MCF 10A (cell line): ENCODE measurements around the gene UBE2V1. TPM values are rescaled to one million over a fixed set of nuclear protein-coding genes. Genes with fewer than 3 reads are reported as not detected.

Experiments used
- BruUV-seq: library from RNA; stranded (reverse); fragments of 400-500 nt; replicated peaks from 2 replicates; lab custom pipeline; 2021; lab: Mats Ljungman, UMichigan
- CTCF ChIA-PET: fragments of 300-600 bp; sonication (Branson Sonifier 250); formaldehyde crosslinking; extraction: SDS; loops from one replicate; lab custom pipeline; 2021; ENCODE audit warnings: antibody characterized with exemption, inconsistent platforms; lab: Yijun Ruan, JAX
- POLR2A ChIA-PET: fragments of 300-600, 350-650 bp; sonication (Branson Sonifier 250); formaldehyde crosslinking; extraction: SDS; loops from one replicate; lab custom pipeline; 2020; ENCODE audit warnings: antibody characterized with exemption, inconsistent platforms; lab: Yijun Ruan, JAX
- DNase-seq: peaks from one replicate; pipeline ENCODE4 v3.0.0-alpha.2; 2018; ENCODE audit not compliant: unreplicated experiment
- H3K27ac Mint-ChIP-seq: one replicate; pipeline ENCODE4 v1.8.0; 2022; ENCODE audit warnings: mild to moderate bottlenecking, low read depth, mixed read lengths; ENCODE audit not compliant: unreplicated experiment
- H3K27me3 Mint-ChIP-seq: one replicate; pipeline ENCODE4 v1.8.0; 2022; ENCODE audit warnings: mixed read lengths; ENCODE audit not compliant: insufficient read depth, unreplicated experiment
- H3K36me3 Mint-ChIP-seq: one replicate; pipeline ENCODE4 v1.8.0; 2022; ENCODE audit warnings: mild to moderate bottlenecking, moderate library complexity, mixed read lengths; ENCODE audit not compliant: insufficient read depth, unreplicated experiment
- H3K4me1 Mint-ChIP-seq: one replicate; pipeline ENCODE4 v1.8.0; 2022; ENCODE audit warnings: mixed read lengths; ENCODE audit not compliant: insufficient read depth, unreplicated experiment
- H3K4me3 Mint-ChIP-seq: one replicate; pipeline ENCODE4 v1.8.0; 2022; ENCODE audit warnings: mild to moderate bottlenecking, moderate library complexity, mixed read lengths; ENCODE audit not compliant: unreplicated experiment
- H3K9me3 Mint-ChIP-seq: one replicate; pipeline ENCODE4 v1.8.0; 2022; ENCODE audit warnings: mixed read lengths; ENCODE audit not compliant: unreplicated experiment
- intact Hi-C: fragments of 100-400 bp; cut with micrococcal nuclease; formaldehyde crosslinking; loops from 2 replicates; pipeline ENCODE4 v1.14.1; 2022
- total RNA-seq: library from RNA; stranded (reverse); gene quantifications from 2 replicates; pipeline ENCODE4 v1.2.3, GENCODE V29; 2022
- TF ChIP-seq, protein P1 (sequence below): fragments of 200-600 bp; IDR thresholded peaks from one replicate; pipeline ENCODE4 v1.8.0; 2022; ENCODE audit warnings: antibody characterized with exemption, mild to moderate bottlenecking; ENCODE audit not compliant: unreplicated experiment

Gene UBE2V1
- total RNA-seq, 1 experiment from 2014 or later: 99.5 TPM

DNA sequence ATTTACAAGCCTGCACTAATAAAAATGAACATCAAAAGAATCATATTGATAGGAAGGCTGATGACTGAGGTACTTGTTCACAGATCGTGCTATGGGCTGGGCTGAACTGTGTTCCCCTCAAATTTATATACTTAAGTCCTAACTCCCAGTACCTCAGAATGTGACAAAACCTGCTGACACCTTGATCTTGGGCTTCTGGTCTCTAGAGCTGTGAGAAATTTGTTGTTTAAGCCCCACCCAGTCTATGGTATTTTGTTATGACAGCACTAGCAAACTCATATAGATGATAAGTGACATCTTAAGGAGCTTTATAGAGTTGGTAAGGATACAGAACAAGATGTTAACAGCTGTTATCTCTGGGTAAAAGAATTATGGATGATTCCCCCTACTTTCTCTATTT lies 13.8 kb downstream of the UBE2V1 start:
- CTCF ChIA-PET: interaction anchor here (0.6 to 6.7 kb wide), 8 partner anchors 9 to 162 kb away, joined by 3 to 60 read pairs (median 5); no protein-coding TSS in a partner anchor
- no TSS peak for BruUV-seq

DNA sequence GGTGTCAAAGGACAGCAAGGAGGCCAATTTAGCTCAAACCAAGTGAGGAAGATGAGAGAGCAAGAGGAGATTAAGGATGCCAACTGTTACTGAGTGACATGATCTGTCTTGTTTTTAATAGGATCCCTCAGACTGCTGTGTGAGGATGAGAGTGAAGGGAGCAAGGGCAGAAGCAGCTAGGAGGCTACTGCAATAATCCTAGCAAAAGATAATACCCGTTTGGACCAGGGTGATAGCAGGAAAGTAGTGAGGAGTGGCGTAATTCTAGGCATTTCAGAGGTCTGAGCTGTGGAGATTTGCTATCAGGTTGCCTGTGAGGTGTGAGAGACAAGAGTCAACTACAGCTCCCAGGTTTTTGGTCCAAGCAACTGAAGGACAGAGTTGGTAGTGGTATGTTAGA lies 14.7 kb downstream of the UBE2V1 start:
- H3K4me3 Mint-ChIP-seq: no peak overlapping the region
- BruUV-seq: no TSS peak
- TF ChIP-seq, protein P1, sequence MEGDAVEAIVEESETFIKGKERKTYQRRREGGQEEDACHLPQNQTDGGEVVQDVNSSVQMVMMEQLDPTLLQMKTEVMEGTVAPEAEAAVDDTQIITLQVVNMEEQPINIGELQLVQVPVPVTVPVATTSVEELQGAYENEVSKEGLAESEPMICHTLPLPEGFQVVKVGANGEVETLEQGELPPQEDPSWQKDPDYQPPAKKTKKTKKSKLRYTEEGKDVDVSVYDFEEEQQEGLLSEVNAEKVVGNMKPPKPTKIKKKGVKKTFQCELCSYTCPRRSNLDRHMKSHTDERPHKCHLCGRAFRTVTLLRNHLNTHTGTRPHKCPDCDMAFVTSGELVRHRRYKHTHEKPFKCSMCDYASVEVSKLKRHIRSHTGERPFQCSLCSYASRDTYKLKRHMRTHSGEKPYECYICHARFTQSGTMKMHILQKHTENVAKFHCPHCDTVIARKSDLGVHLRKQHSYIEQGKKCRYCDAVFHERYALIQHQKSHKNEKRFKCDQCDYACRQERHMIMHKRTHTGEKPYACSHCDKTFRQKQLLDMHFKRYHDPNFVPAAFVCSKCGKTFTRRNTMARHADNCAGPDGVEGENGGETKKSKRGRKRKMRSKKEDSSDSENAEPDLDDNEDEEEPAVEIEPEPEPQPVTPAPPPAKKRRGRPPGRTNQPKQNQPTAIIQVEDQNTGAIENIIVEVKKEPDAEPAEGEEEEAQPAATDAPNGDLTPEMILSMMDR: no peak
- no peaks in the 10 kb centered on the region for H3K9me3 Mint-ChIP-seq
- intact Hi-C loops: no loop called here
- H3K36me3 Mint-ChIP-seq: peaks cover 55% of the 10 kb centered on the region
- ChIA-PET POLR2A (interaction anchor here (0.6 to 9.1 kb wide), 10 partner anchors 7 to 114 kb away, joined by 3 to 104 read pairs (median 4); partner anchors contain the start of gene UBE2V1), CTCF (interaction anchor here (0.6 to 6.7 kb wide), 7 partner anchors 12 to 511 kb away, joined by 5 to 60 read pairs (median 7); no protein-coding TSS in a partner anchor)
- peaks cover 31% of the 10 kb centered on the region for H3K4me1 Mint-ChIP-seq
- DNase-seq: no peak
- no peaks in the 10 kb centered on the region for H3K27me3 Mint-ChIP-seq
- peak overlapping the region; percentile 29 for H3K27ac Mint-ChIP-seq

More for the DNA sequence above, 13.8 kb downstream of the UBE2V1 start:
- intact Hi-C loops: no loop called here
- POLR2A ChIA-PET: interaction anchor here (0.9 to 9.1 kb wide), 7 partner anchors 8 to 67 kb away, joined by 3 to 104 read pairs (median 5); partner anchors contain the start of gene UBE2V1
- peaks cover 51% of the 10 kb centered on the region for H3K36me3 Mint-ChIP-seq
- H3K4me1 Mint-ChIP-seq: peaks cover 38% of the 10 kb centered on the region
- TF ChIP-seq, protein P1: no peak
- H3K4me3 Mint-ChIP-seq: no peak overlapping the region
- no peaks in the 10 kb centered on the region for H3K27me3 Mint-ChIP-seq
- peak overlapping the region; percentile 35 for H3K27ac Mint-ChIP-seq
- no peak for DNase-seq
- H3K9me3 Mint-ChIP-seq: no peaks in the 10 kb centered on the region

DNA sequence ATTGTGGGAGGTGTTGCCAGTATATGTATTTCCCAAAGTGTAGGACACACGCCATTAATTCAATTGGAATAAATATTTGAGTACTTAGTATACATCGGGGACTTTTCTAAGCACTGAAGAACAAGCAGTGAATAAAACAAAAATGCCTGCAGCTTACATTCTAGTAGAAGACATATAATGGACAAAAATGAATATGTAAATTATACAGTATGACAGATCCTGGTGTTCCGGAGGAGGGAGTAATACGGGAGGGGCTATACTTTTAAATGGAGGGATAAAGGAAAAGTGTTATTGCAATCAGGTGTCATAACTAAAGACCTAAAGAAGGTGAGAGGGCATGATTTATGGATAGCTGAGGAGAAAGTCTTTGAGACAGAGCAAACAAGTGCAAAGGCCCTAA lies 15.1 kb downstream of the UBE2V1 start:
- CTCF ChIA-PET: interaction anchor here (1.4 to 6.7 kb wide), 5 partner anchors 12 to 120 kb away, joined by 5 to 60 read pairs (median 9); no protein-coding TSS in a partner anchor
- DNase-seq: no peak
- BruUV-seq: no TSS peak
- intact Hi-C loops: no loop called here
- Mint-ChIP-seq H3K27me3 (no peaks in the 10 kb centered on the region), H3K4me3 (no peak overlapping the region), H3K4me1 (peaks cover 28% of the 10 kb centered on the region), H3K9me3 (no peaks in the 10 kb centered on the region), H3K36me3 (peaks cover 56% of the 10 kb centered on the region), H3K27ac (peak overlapping the region; percentile 29)
- POLR2A ChIA-PET: interaction anchor here (0.8 to 9.1 kb wide), 7 partner anchors 8 to 68 kb away, joined by 4 to 104 read pairs (median 5); partner anchors contain the start of gene UBE2V1
- TF ChIP-seq, protein P1: no peak

DNA sequence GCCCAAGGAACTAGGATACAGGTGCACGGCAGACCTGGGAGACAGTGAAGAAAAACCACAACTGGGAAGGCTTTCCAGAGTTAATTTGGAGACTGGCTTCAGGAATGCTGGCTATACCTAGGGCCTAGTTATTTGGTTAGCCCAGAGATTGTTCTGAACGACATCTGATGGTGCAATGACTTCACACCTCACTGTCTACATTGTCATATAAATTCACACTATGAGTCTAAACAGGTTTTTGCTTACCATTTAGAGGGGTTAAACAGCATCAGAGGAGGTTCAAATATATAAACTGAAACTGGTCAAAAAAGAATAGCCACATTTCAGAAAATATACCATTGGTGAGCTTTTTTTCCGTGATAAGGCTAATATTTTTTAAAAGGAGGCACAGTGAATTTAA lies 16.7 kb downstream of the UBE2V1 start:
- intact Hi-C loops: no loop called here
- Mint-ChIP-seq H3K27me3 (no peaks in the 10 kb centered on the region), H3K9me3 (no peaks in the 10 kb centered on the region), H3K27ac (no peak overlapping the region), H3K36me3 (peaks cover 47% of the 10 kb centered on the region), H3K4me3 (no peak overlapping the region), H3K4me1 (peaks cover 23% of the 10 kb centered on the region)
- POLR2A ChIA-PET: interaction anchor here (0.6 to 9.1 kb wide), 3 partner anchors 15 to 65 kb away, joined by 3 to 104 read pairs (median 4); partner anchors contain the start of gene UBE2V1
- DNase-seq: no peak
- BruUV-seq: no TSS peak
- CTCF ChIA-PET: interaction anchor here (0.9 to 6.7 kb wide), 3 partner anchors 11 to 83 kb away, joined by 3 to 60 read pairs (median 21); no protein-coding TSS in a partner anchor
- TF ChIP-seq, protein P1: no peak
